ENCODE results near the gene CSF2RB.
"Not testable (repeated sequence)": the region's sequence is repeated elsewhere in the genome, so short reads cannot be mapped to it uniquely, and the experiment has no call there.

CSF2RB gene

DNA sequence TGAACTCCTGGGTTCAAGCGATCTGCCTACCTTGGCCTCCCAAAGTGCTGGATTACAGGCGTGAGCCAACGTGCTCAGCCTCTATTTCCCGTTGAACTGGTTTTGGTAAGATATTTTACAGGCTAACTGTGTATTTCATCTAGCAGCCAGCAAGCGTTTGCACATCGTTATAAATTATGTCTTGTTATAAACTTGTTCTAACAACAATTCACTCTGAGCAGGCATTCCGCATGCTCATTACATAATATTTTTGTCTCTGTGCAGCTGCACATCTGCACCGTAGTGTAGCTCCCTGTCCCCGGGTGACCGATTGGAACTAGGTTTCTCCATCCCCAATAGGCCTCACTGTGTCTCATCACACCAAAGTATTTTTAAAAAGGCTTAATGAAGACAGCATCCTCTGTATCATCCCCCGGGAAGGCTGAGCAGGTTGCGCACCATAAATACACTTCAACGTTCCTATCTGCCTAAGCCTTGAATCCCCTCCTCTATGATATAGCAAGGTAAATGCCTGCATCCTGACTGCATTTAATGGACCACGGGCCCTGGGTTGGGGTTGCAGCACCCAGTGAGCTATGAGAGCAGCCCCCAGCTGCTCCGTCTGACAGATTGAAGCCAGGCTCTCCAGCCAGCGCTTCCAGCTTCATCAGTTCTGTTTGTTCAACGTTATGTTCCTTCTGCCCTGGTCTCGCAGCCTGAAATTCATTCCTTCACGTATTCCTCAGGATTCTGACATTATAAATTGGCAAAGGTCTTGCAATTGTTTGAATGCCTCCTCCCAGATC is 58.1 kb downstream of the CSF2RB start:
- DNase-seq, result no peak

DNA sequence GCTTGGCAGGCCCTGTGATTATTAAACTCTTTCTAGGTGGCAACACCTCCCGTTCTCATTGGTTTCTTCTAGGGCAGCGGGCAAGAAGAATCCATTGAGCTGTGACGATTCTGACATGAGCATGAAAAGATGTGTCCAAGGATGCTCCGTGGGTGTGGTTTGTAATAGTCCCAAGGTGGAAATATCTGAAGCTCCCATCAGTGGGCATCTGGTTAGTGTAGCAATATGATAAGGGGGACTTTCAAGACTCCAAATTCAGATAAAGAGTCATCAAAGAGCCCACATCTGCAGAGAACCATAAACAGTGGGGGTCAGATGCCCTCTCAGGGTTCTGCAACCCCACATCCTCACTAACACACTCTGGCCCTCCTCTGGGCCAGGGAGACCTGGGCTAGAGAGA is 63.2 kb downstream of the CSF2RB start:
- DNase-seq, result no peak

GRCh38 chr22:36977401-36977861 is 64.0 kb downstream of the CSF2RB start:
- peak in 1 of 2 donors; percentile 7 for DNase-seq

DNA sequence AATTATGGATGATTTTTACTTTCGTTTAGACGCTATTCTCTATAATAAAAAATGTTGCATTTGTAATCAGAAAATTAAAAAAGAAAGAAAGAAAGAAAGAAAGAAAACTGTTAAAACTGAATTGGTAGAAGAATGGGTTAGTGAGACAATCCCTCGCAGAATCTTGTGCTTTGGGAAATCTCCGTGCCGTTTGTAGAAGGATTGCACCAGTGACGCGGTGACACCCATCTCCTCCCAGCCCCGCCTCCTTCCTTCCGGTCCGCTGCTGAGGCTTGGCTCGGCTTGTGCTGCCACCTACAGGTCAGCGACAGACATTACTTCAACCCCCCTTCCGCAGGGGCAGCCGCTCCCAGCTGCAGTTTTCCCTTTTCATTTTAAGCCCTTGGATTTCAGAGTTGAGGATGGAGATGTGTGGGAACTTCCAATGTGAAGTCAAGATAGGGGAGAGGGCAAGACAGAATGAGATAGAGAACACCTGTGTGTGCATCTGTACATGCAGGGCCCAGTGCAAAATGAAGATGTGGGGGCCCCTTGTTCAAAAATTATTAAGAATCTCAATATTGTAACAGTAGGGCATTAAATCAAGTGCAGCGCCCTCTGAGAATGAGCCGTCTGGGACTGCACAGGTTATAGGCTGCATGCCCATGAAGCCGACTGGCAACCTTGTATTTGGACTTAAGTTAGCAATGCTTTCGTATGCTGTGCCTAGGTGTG is 64.7 kb downstream of the CSF2RB start:
- DNase-seq, result peak; percentile 70 to 82

- no peak for DNase-seq
Observed at GRCh38 chr22:36979016-36979910, 65.8 kb downstream of the CSF2RB start.

DNA sequence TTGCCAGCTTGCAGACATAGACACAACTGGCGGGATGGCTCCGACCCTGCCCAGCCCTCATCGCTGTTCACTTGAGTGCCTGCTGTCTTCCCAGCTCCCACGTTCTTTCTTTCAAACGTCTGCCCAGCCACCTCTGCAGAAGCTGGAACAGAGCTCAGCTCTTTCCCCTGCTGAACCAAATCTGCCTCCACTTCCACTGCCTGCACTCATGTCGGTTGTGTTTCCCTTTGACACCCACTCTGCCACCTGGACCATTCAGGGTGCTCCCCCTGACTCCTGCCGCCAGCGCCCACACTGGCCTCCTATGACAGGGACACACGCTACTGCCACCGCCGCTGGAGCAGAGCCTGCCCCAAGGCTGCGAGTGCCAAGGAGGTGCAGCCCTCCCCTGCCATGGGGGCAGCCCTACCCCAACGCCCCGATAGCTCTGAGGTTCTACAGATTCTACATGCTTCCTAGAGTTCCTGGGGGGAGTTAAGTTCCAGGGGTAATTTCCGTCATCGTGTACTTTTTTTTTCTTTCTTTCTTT is 67.9 kb downstream of the CSF2RB start:
- no peak for DNase-seq

DNA sequence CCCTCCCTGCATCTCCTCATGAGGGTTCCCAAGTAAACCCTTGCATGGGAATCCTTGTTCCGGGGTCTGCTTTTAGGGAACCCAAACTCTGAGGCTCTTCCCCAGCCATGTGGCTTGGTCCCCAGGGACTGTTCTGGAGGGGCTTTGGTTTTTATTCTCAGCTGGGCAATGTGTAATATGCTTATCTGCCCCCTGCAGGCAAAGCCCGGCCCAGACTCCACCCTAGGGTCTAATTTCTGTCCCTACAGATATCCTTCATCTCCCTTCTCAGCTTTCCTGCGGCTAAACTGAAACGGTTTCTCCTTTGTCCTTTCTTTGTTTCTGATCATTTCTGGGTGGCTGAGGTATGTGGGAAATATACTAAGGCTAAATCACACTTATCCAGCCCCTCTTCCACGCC is 68.7 kb downstream of the CSF2RB start:
- no peak for DNase-seq

DNA sequence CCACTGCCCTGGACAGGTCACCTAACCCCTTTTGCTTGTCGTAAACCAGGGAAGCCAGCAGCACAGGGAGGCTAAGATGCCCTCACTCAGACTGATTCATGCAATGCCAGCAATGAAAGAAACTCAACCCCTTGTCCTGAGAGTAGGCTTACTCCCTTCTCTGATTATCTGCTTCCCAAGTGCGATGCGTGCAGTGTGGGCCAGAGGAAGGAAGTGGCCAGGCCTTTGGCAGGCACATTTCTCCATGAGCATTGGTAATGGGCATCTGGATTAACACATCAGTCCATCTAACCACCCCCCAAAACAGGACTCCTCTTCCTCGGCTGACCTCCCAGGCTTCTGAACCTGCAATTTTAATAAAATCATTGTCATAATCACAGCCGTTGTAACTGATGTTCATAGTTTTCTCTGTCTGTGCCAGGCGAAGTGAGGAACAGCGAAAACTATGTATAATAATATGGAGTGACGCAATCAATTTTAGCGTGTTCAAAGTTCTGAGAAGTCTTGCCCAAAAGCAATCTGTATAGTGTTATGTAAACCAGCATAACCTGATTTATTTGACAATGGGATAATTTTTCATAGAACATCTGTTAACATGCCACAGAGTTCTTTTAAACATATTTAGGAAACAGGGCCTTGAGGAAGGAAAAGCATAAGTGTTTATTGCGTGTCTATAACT is 71.9 kb downstream of the CSF2RB start:
- no peak for DNase-seq

- no peak for DNase-seq
Observed at GRCh38 chr22:36986242-36986821, 72.9 kb downstream of the CSF2RB start.

DNA sequence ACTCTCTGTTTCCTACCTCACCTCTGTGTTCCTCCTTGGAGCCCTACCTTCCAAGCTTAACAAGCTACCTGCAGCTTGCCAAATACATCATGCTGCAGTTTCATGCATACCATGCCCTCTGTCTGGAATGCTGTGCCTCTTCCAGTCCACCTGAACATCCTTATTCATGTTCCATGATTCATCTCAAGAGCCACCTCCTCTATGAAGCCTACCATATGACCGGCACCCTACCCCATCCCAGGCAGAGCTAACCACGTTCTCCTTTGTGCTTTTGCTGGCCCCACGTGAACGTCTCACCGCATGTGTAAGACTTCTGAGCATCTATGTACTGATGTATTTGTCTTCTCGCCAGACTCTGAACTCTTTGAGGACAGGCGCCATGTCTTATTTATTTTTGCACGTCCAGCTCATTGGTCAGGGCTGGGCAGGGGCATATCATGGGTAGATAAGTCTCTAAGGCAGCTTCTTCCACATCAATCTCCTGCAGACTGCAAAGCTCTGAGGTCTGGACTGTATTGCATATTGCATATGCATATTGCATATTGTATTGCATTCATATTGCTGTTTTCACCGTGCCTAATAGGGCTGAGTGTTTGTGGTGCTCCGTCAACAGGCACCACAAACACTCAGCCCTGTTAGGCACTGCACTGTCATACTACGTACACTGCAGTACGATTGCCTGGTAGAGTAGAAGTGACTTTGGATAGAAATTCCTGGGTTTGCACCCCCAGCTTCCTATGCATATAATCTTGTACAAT is 74.8 kb downstream of the CSF2RB start:
- DNase-seq, result no peak

DNA sequence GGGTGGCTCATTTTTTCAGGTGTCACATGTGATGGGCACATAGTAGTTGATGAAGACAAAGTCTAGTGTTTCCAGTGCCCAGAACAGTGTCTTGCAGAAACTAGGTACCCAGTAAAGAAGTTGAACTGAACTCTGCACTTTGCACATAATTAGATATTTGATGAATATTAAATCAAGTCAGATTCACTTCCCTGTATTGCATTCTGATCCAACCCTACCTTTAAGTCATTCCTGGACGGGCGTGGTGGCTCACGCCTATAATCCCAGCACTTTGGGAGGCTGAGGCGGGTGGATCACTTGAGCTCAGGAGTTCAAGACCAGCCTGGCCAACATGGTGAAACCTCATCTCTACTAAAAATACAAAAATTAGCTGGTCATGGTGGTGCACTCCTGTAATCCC is 75.6 kb downstream of the CSF2RB start:
- not testable (repeated sequence) for DNase-seq
